Measurements from ENCODE around the gene EIF5. TPM values are rescaled to one million over a fixed set of nuclear protein-coding genes. Genes with fewer than 3 reads are reported as not detected.

The EIF5 gene
- total RNA-seq, 1 experiment from 2014 or later = 356 TPM

- H3K27ac Mint-ChIP-seq = no peak overlapping the region
Observed at GRCh38 chr14:103367995-103368394, 34.0 kb downstream of the EIF5 start.

More at GRCh38 chr14:103367995-103368394, 34.0 kb downstream of the EIF5 start:
- H3K79me2 ChIP-seq (ENCODE audit: insufficient read depth, low read length) = no peaks in the 10 kb centered on the region
- no peak overlapping the region for H3K14ac ChIP-seq (ENCODE audit: insufficient read depth, low read length)
- H3K18ac ChIP-seq (ENCODE audit: insufficient read length, low read depth, low read length) = no peak overlapping the region
- no peak overlapping the region for H3T11ph ChIP-seq (ENCODE audit: low read length)
- no peak overlapping the region for H3K23ac ChIP-seq (ENCODE audit: insufficient read length, low read depth, low read length)
- H3K9me3 ChIP-seq (ENCODE audit: control insufficient read depth, low read depth, low read length) = no peaks in the 10 kb centered on the region
- no peak overlapping the region for H2BK5ac ChIP-seq (ENCODE audit: insufficient read length, low read length)
- no peak for DNase-seq
- no peak overlapping the region for H3K27ac ChIP-seq (ENCODE audit: insufficient read length, low read depth, low read length)
- H2AFZ ChIP-seq (ENCODE audit: low read length) = no peak overlapping the region
- peaks cover 4 to 8% (median 6%) of the 10 kb centered on the region in 3 experiments; a peak in 6 of 7 replicates for H3K36me3 Mint-ChIP-seq (ENCODE audit: insufficient read depth in 1 of 3, low read depth in 3 of 3)
- peaks cover 8 to 12% of the 10 kb centered on the region in 2 experiments for H3K4me1 Mint-ChIP-seq
- no peaks in the 10 kb centered on the region for H3K23me2 ChIP-seq (ENCODE audit: insufficient read length, low read depth, low read length, poor library complexity, severe bottlenecking)
- H3K9ac ChIP-seq (ENCODE audit: extremely low read depth, insufficient read length, low read length) = no peak overlapping the region
- H4K5ac ChIP-seq (ENCODE audit: insufficient read length, low read depth, low read length) = no peak overlapping the region
- H3K4me3 Mint-ChIP-seq = no peak overlapping the region
- no peak overlapping the region for H2AK5ac ChIP-seq (ENCODE audit: insufficient read length, low read length)
- no peak overlapping the region for H2BK12ac ChIP-seq (ENCODE audit: insufficient read length, low read depth, low read length)
- H3K4me1 ChIP-seq (ENCODE audit: insufficient read depth, low read length) = no peaks in the 10 kb centered on the region; the same call in 1 of the 2 replicates
- no peak overlapping the region for H3K4ac ChIP-seq (ENCODE audit: low read depth, low read length)
- TF ChIP-seq, protein P1, sequence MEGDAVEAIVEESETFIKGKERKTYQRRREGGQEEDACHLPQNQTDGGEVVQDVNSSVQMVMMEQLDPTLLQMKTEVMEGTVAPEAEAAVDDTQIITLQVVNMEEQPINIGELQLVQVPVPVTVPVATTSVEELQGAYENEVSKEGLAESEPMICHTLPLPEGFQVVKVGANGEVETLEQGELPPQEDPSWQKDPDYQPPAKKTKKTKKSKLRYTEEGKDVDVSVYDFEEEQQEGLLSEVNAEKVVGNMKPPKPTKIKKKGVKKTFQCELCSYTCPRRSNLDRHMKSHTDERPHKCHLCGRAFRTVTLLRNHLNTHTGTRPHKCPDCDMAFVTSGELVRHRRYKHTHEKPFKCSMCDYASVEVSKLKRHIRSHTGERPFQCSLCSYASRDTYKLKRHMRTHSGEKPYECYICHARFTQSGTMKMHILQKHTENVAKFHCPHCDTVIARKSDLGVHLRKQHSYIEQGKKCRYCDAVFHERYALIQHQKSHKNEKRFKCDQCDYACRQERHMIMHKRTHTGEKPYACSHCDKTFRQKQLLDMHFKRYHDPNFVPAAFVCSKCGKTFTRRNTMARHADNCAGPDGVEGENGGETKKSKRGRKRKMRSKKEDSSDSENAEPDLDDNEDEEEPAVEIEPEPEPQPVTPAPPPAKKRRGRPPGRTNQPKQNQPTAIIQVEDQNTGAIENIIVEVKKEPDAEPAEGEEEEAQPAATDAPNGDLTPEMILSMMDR (conservative IDR thresholded peaks at IDR 0.05) = no peak
- H2BK120ac ChIP-seq (ENCODE audit: low read depth, low read length, poor library complexity, severe bottlenecking) = no peak overlapping the region
- H3K27me3 Mint-ChIP-seq (ENCODE audit: low read depth) = peaks cover 3% of the 10 kb centered on the region; the same call in 1 of the 2 replicates
- H2BK15ac ChIP-seq (ENCODE audit: low read depth, low read length) = no peak overlapping the region
- H4K20me1 ChIP-seq (ENCODE audit: control insufficient read depth, insufficient read depth, insufficient read length) = no peaks in the 10 kb centered on the region
- H3K9me3 Mint-ChIP-seq = peaks cover 11 to 18% of the 10 kb centered on the region in 2 experiments
- no peak overlapping the region for H2BK20ac ChIP-seq (ENCODE audit: low read depth, low read length, poor library complexity, severe bottlenecking)
- no peak overlapping the region for H3K56ac ChIP-seq (ENCODE audit: insufficient read length, low read depth, low read length)
- H4K91ac ChIP-seq (ENCODE audit: insufficient read length, low read depth, low read length) = no peak overlapping the region
- no CpG with 5 or more reads among the region's 4 CpGs for WGBS (ENCODE audit: extremely low coverage, insufficient read length, low lambda C conversion rate)
- H4K8ac ChIP-seq (replicated peaks; ENCODE audit: insufficient read length, low read depth, low read length) = no peak overlapping the region
- no peak overlapping the region for H3K4me2 ChIP-seq (ENCODE audit: insufficient read depth, insufficient read length, low read length)
- H3K27me3 ChIP-seq (ENCODE audit: insufficient read depth, low read length) = no peaks in the 10 kb centered on the region
- H3K79me1 ChIP-seq (ENCODE audit: insufficient read depth, low read depth, low read length, poor library complexity, severe bottlenecking) = no peaks in the 10 kb centered on the region

All from H9 (cell line).